HG02884 (cell line): ENCODE results near the gene SERPINB6.
"Not testable (repeated sequence)": the region's sequence is repeated elsewhere in the genome, so short reads cannot be mapped to it uniquely, and the experiment has no call there.

Source experiments
- ATAC-seq: cut with Tn5 transposase; IDR thresholded peaks from one replicate; pipeline ENCODE4 v1.9.1; 2021; ENCODE audit warnings: mild to moderate bottlenecking, moderate library complexity; ENCODE audit not compliant: unreplicated experiment

Gene SERPINB6

GRCh38 chr6:2999618-3000557 is 28.5 kb upstream of the SERPINB6 start, which contains the start of gene NQO2:
NQO2 (plus strand) TSS chr6:2999894; CDS start chr6:3006553, 6,659 bp downstream.
- peak; percentile 53 for ATAC-seq

GRCh38 chr6:2998998-2999617 is 27.7 kb upstream of the SERPINB6 start:
- peak; percentile 28 for ATAC-seq

GRCh38 chr6:2998249-2998997 is 27.1 kb upstream of the SERPINB6 start:
- ATAC-seq = not testable (repeated sequence)

GRCh38 chr6:2993755-2994317 is 22.5 kb upstream of the SERPINB6 start:
- no peak for ATAC-seq

GRCh38 chr6:2992330-2992979 is 21.1 kb upstream of the SERPINB6 start:
- no peak for ATAC-seq

GRCh38 chr6:2990932-2991506 is 19.7 kb upstream of the SERPINB6 start:
- ATAC-seq = no peak

- no peak for ATAC-seq
These were observed 19.0 kb upstream of the SERPINB6 start for GRCh38 chr6:2990248-2990931.

- ATAC-seq = peak; percentile 60
These were observed 18.2 kb upstream of the SERPINB6 start for GRCh38 chr6:2989332-2990247.

GRCh38 chr6:2988426-2989331 is 17.3 kb upstream of the SERPINB6 start:
- ATAC-seq = peak; percentile 50

- ATAC-seq = no peak
These were observed 16.7 kb upstream of the SERPINB6 start for GRCh38 chr6:2988094-2988425.

GRCh38 chr6:2986722-2987221 is 15.4 kb upstream of the SERPINB6 start:
- ATAC-seq = no peak

- no peak for ATAC-seq
These were observed 13.5 kb upstream of the SERPINB6 start for GRCh38 chr6:2984738-2985406.

GRCh38 chr6:2982426-2983117 is 11.2 kb upstream of the SERPINB6 start:
- ATAC-seq = no peak

- no peak for ATAC-seq
These were observed 9.1 kb upstream of the SERPINB6 start for GRCh38 chr6:2980465-2980855.

GRCh38 chr6:2979819-2980464 is 8.6 kb upstream of the SERPINB6 start:
- ATAC-seq = no peak

- no peak for ATAC-seq
These were observed 7.6 kb upstream of the SERPINB6 start for GRCh38 chr6:2978923-2979322.
